GM21528 (cell line): ENCODE measurements around the gene HIVEP3.

ENCODE experiments used
- ATAC-seq: cut with Tn5 transposase; IDR thresholded peaks from one replicate; pipeline ENCODE4 v1.9.1; 2021; ENCODE audit warnings: mild to moderate bottlenecking, moderate library complexity; ENCODE audit not compliant: unreplicated experiment, low FRiP score

The HIVEP3 gene

DNA sequence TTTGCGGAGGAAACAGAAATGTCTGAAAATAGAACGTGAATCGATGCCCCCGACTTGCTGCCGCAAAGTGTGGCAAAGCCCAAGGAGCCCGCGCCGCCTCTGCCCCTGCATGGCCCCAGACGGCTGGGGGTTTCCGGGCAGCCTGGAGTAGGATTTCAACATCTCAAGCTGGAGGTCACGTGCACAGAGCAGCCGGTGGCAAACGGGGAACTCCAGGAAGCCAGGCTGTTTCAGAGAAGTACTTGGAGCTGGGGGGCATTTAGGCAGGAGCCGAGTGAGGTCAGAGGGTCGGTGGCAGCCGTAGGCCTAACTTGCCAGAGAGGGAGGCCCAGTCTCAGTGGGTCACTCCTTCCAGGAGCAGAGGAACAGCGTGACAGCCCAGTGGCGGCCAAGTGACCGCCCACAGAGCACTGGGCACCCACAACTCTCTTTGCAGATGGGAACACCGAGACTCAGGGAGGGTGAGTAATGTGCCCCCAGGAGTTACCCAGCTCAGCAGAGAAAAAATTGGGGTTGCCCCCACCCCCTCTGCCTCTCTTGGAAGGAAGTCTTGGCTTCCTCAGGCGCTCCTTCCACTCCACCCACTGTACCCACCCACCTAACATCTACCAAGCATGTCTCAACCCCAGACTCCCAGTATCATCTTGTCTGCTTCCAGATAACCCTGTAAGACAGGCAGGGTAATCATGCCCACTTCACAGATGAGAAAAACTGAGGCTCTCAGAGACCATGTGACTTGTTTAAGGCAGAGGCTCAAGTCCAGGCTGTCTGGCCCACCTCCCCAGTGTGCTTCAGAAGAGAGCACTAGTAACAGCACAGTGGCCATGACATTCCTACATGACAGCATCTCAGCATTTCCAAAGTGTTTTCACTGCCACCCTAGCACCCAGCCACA lies 179.4 kb downstream of the HIVEP3 start:
- peak; percentile 47 for ATAC-seq

GRCh38 chr1:41738475-41738874 lies 180.2 kb downstream of the HIVEP3 start:
- no peak for ATAC-seq

GRCh38 chr1:41738006-41738405 lies 180.7 kb downstream of the HIVEP3 start:
- ATAC-seq: no peak

GRCh38 chr1:41735631-41736260 lies 183.0 kb downstream of the HIVEP3 start:
- no peak for ATAC-seq

DNA sequence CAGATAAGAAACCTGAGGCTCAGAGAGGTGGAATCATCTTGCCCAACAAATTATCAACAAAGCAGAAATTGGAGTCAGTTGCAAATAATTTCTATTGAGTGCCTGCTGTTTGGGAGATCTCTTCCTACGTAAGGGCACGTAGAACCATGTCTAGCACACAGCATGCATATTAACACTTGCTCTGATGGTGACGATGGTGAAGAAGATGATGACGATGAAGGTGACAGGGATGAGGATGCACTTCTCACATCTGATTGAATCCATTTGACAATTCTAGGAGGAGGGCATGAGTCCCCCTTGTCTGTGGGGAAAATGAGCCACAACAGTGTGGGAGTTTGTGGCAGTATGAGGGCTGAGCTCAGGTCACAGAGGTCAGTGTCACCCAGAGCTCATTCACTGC lies 183.6 kb downstream of the HIVEP3 start:
- ATAC-seq: no peak

DNA sequence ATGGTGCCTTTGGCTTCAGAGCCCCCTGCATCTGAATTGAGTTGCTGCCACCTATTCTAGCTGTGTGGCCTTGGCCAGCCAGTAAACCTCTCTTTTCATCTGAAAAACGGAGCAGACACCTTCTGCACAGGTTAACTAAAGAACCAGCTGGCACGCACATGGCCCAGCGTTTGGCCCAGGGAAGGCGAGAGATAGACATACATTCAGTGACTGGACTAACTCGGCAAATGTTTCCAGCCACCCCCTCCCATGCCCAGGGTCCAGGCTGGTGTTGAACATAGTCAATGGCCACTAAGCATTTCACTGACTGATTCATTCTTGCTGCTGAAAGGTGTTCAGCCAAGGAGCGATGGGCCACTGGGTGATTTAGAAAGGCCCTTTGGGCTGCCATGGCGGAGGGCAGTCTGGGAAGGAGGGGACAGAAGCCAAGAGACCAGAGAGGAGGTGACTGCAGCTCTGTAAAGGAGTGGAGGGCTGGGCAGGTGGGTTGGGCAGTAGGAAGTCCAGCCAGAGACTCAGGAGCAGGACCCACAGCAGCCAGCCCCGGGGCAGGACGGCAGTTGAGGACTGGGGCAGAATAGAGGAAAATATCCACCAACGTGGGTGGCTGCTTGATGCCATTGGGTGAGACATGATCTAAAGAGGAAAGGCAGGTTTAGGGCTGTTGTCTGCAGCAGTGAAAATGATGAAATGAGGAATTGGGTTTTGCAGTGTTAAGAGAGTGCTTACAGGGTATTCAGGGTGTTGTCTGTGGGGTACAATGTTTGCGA lies 184.3 kb downstream of the HIVEP3 start:
- no peak for ATAC-seq

- ATAC-seq: no peak
These were observed 185.0 kb downstream of the HIVEP3 start for GRCh38 chr1:41733725-41734124.

DNA sequence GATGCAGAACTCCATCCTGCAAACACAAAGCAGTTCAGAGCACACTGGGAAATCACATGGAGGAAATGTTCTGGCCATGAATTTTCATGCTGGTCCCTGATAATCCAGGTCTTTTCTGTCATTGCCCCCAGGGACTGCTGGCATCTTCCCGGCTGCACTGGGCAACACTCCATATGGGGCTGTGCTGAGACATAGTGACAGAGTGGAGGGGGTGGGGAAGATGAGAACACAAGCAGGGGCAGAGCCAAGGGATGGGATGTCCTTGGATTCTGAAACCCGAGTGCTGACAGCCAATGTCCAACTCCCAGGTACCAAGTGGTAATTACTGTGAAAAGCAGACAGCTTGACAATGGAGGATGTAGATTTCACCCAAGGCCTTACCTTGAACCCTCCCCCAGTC lies 185.7 kb downstream of the HIVEP3 start:
- ATAC-seq: no peak

DNA sequence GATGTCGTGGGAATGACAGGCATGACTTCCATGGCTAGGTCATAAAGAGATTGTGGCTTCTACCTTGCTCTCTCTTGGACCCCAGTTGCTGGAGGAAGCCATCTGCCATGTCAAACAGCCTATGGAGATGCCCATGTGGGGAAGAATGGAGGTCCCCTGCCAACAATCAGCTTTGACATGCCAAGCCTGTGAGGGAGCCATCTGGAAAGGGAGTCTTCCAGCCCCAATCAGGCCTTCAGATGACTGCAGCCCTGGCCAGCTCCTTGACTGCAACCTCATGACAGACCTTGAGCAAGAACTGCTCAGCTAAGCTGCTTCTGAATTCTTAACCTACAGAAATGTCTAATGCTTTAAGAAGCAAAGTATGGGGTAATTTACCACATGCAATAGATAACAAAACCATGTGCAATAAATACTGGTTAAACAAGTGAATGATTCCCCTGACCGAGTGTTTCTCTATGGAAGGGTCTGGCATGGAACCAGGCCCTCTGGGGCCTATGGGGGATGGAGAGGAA lies 187.1 kb downstream of the HIVEP3 start:
- ATAC-seq: no peak

DNA sequence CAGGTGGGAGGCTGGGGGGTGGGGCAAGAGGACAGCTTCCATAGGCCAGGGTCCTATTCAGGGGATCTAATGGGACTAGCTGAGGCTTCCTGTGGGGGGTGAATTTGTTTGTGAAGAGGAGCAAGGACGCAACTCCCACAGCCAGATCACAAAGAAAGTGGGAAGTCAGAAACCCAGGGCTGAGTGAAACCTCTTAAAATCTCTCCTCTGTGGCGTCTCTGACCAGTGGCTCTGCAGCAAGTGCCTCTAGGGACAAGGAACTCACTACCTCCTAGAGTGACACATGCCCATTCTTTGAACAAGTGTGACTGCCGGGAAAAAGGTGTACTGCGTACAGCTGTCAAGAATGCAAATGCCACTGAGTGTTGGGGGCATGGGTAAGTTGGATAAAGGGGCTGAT lies 187.9 kb downstream of the HIVEP3 start:
- ATAC-seq: no peak

DNA sequence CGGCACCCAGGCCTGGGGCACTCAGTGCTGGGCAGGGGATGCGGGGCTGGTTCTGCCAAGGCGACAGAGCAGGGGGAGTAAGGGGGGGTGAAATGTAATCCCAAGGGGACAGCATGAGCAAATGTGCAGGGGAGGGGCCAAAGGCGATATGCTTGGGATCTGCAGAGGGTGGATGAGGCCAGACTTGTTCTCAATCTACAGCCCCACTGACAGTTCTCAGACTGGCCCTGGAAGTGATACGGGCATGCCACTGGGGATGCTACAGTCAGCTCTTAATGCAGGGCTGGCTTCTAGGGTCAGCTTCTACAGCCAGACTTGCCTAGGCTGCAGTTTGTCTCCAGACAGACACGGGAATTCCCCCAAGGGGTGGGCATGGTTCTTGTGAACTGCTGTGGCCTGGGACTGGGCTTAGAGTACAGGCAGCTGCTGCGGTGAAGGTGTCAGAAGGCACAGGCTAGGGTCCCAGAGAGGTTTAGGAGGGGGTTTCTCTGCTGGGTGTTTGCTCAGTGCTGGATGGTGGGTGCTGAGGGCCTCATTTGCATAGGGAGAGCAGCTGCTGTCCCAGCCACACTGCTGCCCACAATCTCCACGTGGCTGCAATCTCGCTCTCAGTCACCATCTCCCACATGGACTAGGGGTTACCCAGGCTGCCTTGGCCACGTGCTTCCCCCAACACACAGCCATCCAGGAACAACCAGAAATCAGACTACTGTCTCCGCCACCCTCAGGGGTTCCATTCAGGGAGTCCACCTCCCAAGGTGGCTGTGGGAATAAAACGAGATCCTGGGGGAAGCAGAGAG lies 190.1 kb downstream of the HIVEP3 start:
- ATAC-seq: peak; percentile 74

DNA sequence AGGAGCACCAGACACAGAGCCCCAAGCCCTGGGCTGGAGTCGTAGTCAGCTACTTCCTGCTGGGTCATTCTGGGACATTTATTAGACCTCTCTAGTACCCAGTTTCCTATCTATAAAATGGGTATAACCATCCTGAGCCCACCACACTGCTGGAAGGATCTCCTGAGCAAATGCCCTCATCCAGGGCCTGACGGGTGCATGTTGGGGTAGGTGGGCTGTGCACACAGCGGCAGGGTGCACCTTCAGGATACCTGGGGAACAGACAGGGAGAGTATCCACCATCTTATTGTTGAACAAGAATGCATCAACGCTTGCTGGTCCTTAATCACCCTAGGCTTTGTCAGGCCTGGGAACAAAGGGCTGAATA lies 191.0 kb downstream of the HIVEP3 start:
- ATAC-seq: no peak

- ATAC-seq: peak; percentile 37
These were observed 191.6 kb downstream of the HIVEP3 start for GRCh38 chr1:41726899-41727748.

- no peak for ATAC-seq
These were observed 192.4 kb downstream of the HIVEP3 start for GRCh38 chr1:41726292-41726691.

GRCh38 chr1:41724926-41725325 lies 193.8 kb downstream of the HIVEP3 start:
- no peak for ATAC-seq

GRCh38 chr1:41724248-41724647 lies 194.5 kb downstream of the HIVEP3 start:
- ATAC-seq: no peak

DNA sequence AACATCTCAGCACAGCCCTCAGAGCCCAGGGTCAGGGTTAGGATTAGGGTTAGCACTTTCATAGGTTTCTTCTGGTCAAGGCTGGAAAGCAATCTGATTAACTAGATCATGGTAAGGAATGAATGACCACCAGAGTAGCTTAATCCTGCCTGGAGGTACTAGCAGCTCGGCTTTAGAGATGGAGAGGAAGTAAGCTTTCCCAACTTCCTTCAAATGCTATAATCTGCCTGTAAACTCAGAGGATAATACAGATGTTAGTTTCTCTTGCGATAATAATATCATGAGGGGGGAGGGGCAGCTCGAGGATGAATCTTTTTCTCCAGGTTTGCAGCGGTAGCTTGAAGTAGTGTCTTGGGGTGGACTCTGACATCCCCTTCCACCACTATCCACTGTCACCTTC lies 194.9 kb downstream of the HIVEP3 start:
- no peak for ATAC-seq

GRCh38 chr1:41722184-41722583 lies 196.5 kb downstream of the HIVEP3 start:
- no peak for ATAC-seq

DNA sequence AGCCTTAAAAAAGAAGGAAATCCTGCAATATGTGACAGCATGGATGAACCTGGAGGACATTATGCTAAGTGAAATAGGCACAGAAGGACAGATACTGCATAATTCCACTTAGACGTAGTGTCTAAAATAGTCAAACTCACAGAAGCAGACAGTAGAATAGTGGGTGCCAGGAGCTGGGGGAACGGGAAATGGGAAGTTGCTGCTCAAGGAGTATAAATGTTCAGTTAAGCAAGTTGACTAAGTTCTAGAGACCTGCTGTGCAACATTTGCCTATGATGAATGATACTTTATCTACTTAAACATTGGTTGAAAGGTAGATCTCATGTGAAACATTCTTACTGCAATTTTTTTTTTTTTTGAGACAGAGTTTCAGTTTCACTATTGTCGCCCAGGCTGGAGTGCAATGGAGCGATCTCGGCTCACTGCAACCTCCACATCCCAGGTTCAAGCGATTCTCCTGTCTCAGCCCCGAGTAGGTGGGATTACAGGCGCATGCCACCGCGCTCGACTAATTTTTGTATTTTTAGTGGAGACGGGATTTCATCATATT lies 197.8 kb downstream of the HIVEP3 start:
- no peak for ATAC-seq
